HepG2 (cell line): ENCODE measurements around the gene COQ5. TPM values are rescaled to one million over a fixed set of nuclear protein-coding genes. Genes with fewer than 3 reads are reported as not detected.

Experiments used
- ATAC-seq: fragments of 200-7000 bp; cut with Tn5 transposase; 3 replicates; pipeline ENCODE4 v1.9.1; 2020; ENCODE audit warnings: mild to moderate bottlenecking, moderate library complexity
- BruUV-seq: library from RNA; stranded (reverse); fragments of 400-500 nt; replicated peaks from 2 replicates; lab custom pipeline; 2021; lab: Mats Ljungman, UMichigan
- CTCF ChIA-PET: fragments of 300-600 bp; formaldehyde crosslinking; extraction: SDS; loops from one replicate; lab custom pipeline; 2021; ENCODE audit warnings: low total read pairs, inconsistent platforms, low intra/inter-chr PET ratio; lab: Yijun Ruan, JAX
- POLR2A ChIA-PET: fragments of 350-600 bp; sonication (Branson Sonifier 250); formaldehyde crosslinking; loops from one replicate; lab custom pipeline; 2020; ENCODE audit warnings: antibody characterized with exemption, inconsistent platforms; lab: Yijun Ruan, JAX
- DNase-seq: peaks from one replicate; pipeline ENCODE4 v3.0.0-alpha.2; 2015; ENCODE audit warnings: low spot score
- FAIRE-seq: peaks from 3 replicates; lab custom pipeline; 2011; peaks lifted over from hg19 to GRCh38; lab: Jason Lieb, UNC
- H2AFZ ChIP-seq: one replicate; pipeline ENCODE4 v1.6.1; 2011; ENCODE audit warnings: low read length, inconsistent platforms
- H3K27ac ChIP-seq: fragments of 300-600 bp; 3 replicates; pipeline ENCODE4 v1.8.0; 2011; ENCODE audit warnings: mixed run types, mild to moderate bottlenecking, mixed read lengths, low read length, inconsistent platforms; ENCODE audit not compliant: insufficient read depth; ENCODE audit errors: extremely low read length
- H3K27me3 ChIP-seq, 2 experiments: fragments of 200-600 bp in 1 of 2; 2 replicates in 1 of 2; 3 replicates in 1 of 2; pipeline versions ENCODE4 v1.6.0 to v1.8.0; 2011; ENCODE audit warnings: low read length in 2 of 2, mild to moderate bottlenecking in 2 of 2, moderate library complexity in 2 of 2, inconsistent platforms in 1 of 2; ENCODE audit not compliant: insufficient read depth in 2 of 2, control insufficient read depth in 1 of 2
- H3K36me3 ChIP-seq, 2 experiments: fragments of 200-600 bp in 1 of 2; replicated peaks in 1 of 2; 2 replicates in 1 of 2; 3 replicates in 1 of 2; pipeline versions ENCODE4 v1.5.1 to v1.8.0; 2011; ENCODE audit warnings: low read length in 2 of 2, inconsistent platforms in 1 of 2; ENCODE audit not compliant: insufficient read depth in 2 of 2, control insufficient read depth in 1 of 2
- H3K4me1 ChIP-seq: 2 replicates; pipeline ENCODE4 v1.5.1; 2012; ENCODE audit warnings: low read length, inconsistent platforms; ENCODE audit not compliant: insufficient read depth
- H3K4me2 ChIP-seq: 2 replicates; pipeline ENCODE4 v1.6.0; 2011; ENCODE audit warnings: low read depth, low read length, inconsistent platforms
- H3K4me3 ChIP-seq, 3 experiments: fragments of 200-600 bp in 1 of 3; sonication (generic), shearing (Covaris generic) in 1 of 3; replicated peaks in 1 of 3; 2 replicates each; pipeline ENCODE4 v1.5.1; 2011 to 2016; ENCODE audit warnings: low read length in 3 of 3, inconsistent platforms in 2 of 3, low read depth in 2 of 3, mild to moderate bottlenecking in 2 of 3, control low read depth in 1 of 3, mixed read lengths in 1 of 3; ENCODE audit not compliant: insufficient read depth in 1 of 3
- H3K79me2 ChIP-seq: one replicate; pipeline ENCODE4 v1.6.1; 2011; ENCODE audit warnings: low read length, inconsistent platforms; ENCODE audit not compliant: insufficient read depth
- H3K9ac ChIP-seq: 2 replicates; pipeline ENCODE4 v1.6.0; 2011; ENCODE audit warnings: mild to moderate bottlenecking, low read depth, low read length, inconsistent platforms; ENCODE audit not compliant: insufficient read depth
- H3K9me3 ChIP-seq: 2 replicates; pipeline ENCODE4 v1.5.1; 2012; ENCODE audit warnings: mild to moderate bottlenecking, low read length
- H4K20me1 ChIP-seq: 2 replicates; pipeline ENCODE4 v1.6.0; 2011; ENCODE audit warnings: inconsistent platforms, mild to moderate bottlenecking, low read length, moderate library complexity; ENCODE audit not compliant: insufficient read depth
- ATF3 ChIP-seq: sonication (generic); formaldehyde crosslinking; IDR thresholded peaks from 2 replicates; pipeline ENCODE4 v1.4.0; 2020; ENCODE audit warnings: missing genetic modification reagents
- CAMTA2 ChIP-seq: sonication (generic); formaldehyde crosslinking; IDR thresholded peaks from 2 replicates; pipeline ENCODE4 v1.4.0; 2020; ENCODE audit warnings: mild to moderate bottlenecking, missing genetic modification reagents, borderline replicate concordance
- HNF4A ChIP-seq: sonication (generic); formaldehyde crosslinking; IDR thresholded peaks from 2 replicates; pipeline ENCODE4 v1.4.0; 2020; ENCODE audit warnings: missing genetic modification reagents
- KDM4B ChIP-seq: sonication (generic); formaldehyde crosslinking; IDR thresholded peaks from 2 replicates; pipeline ENCODE4 v1.4.0; 2020; ENCODE audit warnings: missing genetic modification reagents
- NR2F6 ChIP-seq, 2 experiments: IDR thresholded peaks; 2 replicates each; pipeline ENCODE4 v1.6.1; 2016; ENCODE audit warnings: antibody characterized with exemption in 1 of 2, mild to moderate bottlenecking in 1 of 2
- RXRA ChIP-seq: sonication (generic); formaldehyde crosslinking; IDR thresholded peaks from 2 replicates; pipeline ENCODE4 v1.5.1; 2020; ENCODE audit warnings: missing genetic modification reagents
- RXRB ChIP-seq: IDR thresholded peaks from 2 replicates; pipeline ENCODE4 v1.6.1; 2016; ENCODE audit warnings: borderline replicate concordance, missing genetic modification reagents, missing compliant biosample characterization
- SALL1 ChIP-seq: sonication (generic); formaldehyde crosslinking; IDR thresholded peaks from 2 replicates; pipeline ENCODE4 v1.8.0; 2022; ENCODE audit warnings: mild to moderate bottlenecking, missing genetic modification reagents
- ZNF33A ChIP-seq: sonication (generic); formaldehyde crosslinking; IDR thresholded peaks from 2 replicates; pipeline ENCODE4 v1.5.1; 2020; ENCODE audit warnings: missing genetic modification reagents, mild to moderate bottlenecking, moderate library complexity, borderline replicate concordance
- ZNF687 ChIP-seq: sonication (generic); formaldehyde crosslinking; IDR thresholded peaks from 2 replicates; pipeline ENCODE4 v1.5.1; 2020; ENCODE audit warnings: mild to moderate bottlenecking, missing genetic modification reagents, moderate library complexity
- WGBS: methylation state at CpG from one replicate; pipeline ENCODE4 v1.1.6; 2017; ENCODE audit warnings: low lambda C conversion rate; 5-methylcytosine and 5-hydroxymethylcytosine counted together
- in situ Hi-C: cut with HindIII; loops from 2 replicates; pipeline ENCODE4 v1.10.0; 2017; ENCODE audit warnings: low pct_unique_long_range_greater_than_20kb; ENCODE audit not compliant: extremely low pct_ligation_motif_present
- intact Hi-C: fragments of 100-400 bp; cut with micrococcal nuclease; formaldehyde crosslinking; loops from one replicate; pipeline ENCODE4 v1.10.0; 2022; ENCODE audit not compliant: unreplicated experiment
- polyA plus RNA-seq, 8 experiments: library from polyadenylated mRNA; depleted of rRNA in 3 of 8; stranded (reverse) in 7 of 8; unstranded in 1 of 8; fragments of >200 nt; fragmentation: Illumina TruSeq in 4 of 8; extraction: Trizol in 4 of 8; gene quantifications; 2 replicates each; pipeline versions ENCODE4 v1.2.1 to v1.2.3, GENCODE V29; 2011 to 2016; ENCODE audit warnings: low read depth in 4 of 8, missing spikeins in 1 of 8, mixed read lengths in 1 of 8; ENCODE audit not compliant: insufficient read depth in 1 of 8
- total RNA-seq, 5 experiments: library from RNA; depleted of rRNA; stranded (reverse); fragments of >200 nt; fragmentation: Illumina TruSeq; extraction: Trizol; gene quantifications; 2 replicates each; pipeline ENCODE4 v1.2.3, GENCODE V29; 2016; ENCODE audit warnings: low read depth in 1 of 5
- TF ChIP-seq, protein P1 (sequence below): sonication (generic); formaldehyde crosslinking; conservative IDR thresholded peaks from 2 replicates; pipeline ENCODE4 v1.4.0; 2020; ENCODE audit warnings: mild to moderate bottlenecking, missing genetic modification reagents, moderate library complexity

Gene COQ5
- total and polyA plus RNA-seq, 2 of the 13 experiments (the other 11 are each of a cell fraction or from before 2014, with no cell fraction given) = 36.4 to 41.5 TPM

- intact Hi-C loops (no loop called here), in situ Hi-C loops (no loop called here)
- BruUV-seq = no TSS peak
- ChIA-PET CTCF (no interaction called here), POLR2A (interaction anchor here (1.1 kb wide), 1 partner anchor 12 kb away, joined by 6 read pairs; a partner anchor contains a TSS)
- Histone ChIP-seq H3K79me2 (no peaks in the 10 kb centered on the region), H3K4me3 (no peak overlapping the region), H4K20me1 (no peaks in the 10 kb centered on the region), H3K9ac (no peak overlapping the region), H3K27ac (peak overlapping the region; percentile 9), H3K9me3 (no peaks in the 10 kb centered on the region), H3K4me2 (peak overlapping the region; percentile 10; the same call in 1 of the 2 replicates), H3K36me3 (no peaks in the 10 kb centered on the region; a peak in 1 of 5 replicates), H2AFZ (no peak overlapping the region), H3K27me3 (no peaks in the 10 kb centered on the region), H3K4me1 (peaks cover 11% of the 10 kb centered on the region)
- 55% methylated on average over 9 of the region's 9 CpGs for WGBS
- DNase-seq (no peak), FAIRE-seq (no peak), ATAC-seq (peak; percentile 23; the same call in 1 of the 3 replicates)
- no peak for TF ChIP-seq CAMTA2 (CRISPR knock-in tag)
- peak; percentile 35; the same call in 1 of the 2 replicates for TF ChIP-seq NR2F6 (IDR thresholded peaks at IDR 0.05)
- peak; percentile 49; the same call in 1 of the 2 replicates for TF ChIP-seq NR2F6 (CRISPR knock-in tag; IDR thresholded peaks at IDR 0.05)
- no peak for TF ChIP-seq ZNF33A (CRISPR knock-in tag)
- no peak for TF ChIP-seq KDM4B (CRISPR knock-in tag)
- TF ChIP-seq ATF3 (CRISPR knock-in tag) = no peak
- TF ChIP-seq SALL1 (CRISPR knock-in tag) = 0 out of 2 replicates have a peak, but pooled peaks have one; percentile 24
- TF ChIP-seq RXRB (CRISPR knock-in tag) = peak; percentile 28; the same call in 1 of the 2 replicates
- TF ChIP-seq, protein P1, sequence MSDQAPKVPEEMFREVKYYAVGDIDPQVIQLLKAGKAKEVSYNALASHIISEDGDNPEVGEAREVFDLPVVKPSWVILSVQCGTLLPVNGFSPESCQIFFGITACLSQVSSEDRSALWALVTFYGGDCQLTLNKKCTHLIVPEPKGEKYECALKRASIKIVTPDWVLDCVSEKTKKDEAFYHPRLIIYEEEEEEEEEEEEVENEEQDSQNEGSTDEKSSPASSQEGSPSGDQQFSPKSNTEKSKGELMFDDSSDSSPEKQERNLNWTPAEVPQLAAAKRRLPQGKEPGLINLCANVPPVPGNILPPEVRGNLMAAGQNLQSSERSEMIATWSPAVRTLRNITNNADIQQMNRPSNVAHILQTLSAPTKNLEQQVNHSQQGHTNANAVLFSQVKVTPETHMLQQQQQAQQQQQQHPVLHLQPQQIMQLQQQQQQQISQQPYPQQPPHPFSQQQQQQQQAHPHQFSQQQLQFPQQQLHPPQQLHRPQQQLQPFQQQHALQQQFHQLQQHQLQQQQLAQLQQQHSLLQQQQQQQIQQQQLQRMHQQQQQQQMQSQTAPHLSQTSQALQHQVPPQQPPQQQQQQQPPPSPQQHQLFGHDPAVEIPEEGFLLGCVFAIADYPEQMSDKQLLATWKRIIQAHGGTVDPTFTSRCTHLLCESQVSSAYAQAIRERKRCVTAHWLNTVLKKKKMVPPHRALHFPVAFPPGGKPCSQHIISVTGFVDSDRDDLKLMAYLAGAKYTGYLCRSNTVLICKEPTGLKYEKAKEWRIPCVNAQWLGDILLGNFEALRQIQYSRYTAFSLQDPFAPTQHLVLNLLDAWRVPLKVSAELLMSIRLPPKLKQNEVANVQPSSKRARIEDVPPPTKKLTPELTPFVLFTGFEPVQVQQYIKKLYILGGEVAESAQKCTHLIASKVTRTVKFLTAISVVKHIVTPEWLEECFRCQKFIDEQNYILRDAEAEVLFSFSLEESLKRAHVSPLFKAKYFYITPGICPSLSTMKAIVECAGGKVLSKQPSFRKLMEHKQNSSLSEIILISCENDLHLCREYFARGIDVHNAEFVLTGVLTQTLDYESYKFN (CRISPR knock-in tag) = peak; percentile 49; the same call in 1 of the 2 replicates
- 0 out of 2 replicates have a peak, but pooled peaks have one; percentile 15 for TF ChIP-seq RXRA
- peak; percentile 53 for TF ChIP-seq ZNF687
- peak; percentile 54 for TF ChIP-seq HNF4A (CRISPR knock-in tag)
These were observed 6.4 kb downstream of the COQ5 start for GRCh38 chr12:120522568-120522967.
